ENCODE measurements around the gene ITGAL. TPM values are rescaled to one million over a fixed set of nuclear protein-coding genes. Genes with fewer than 3 reads are reported as not detected.

The ITGAL gene
- total RNA-seq, 1 donor from 2014 or later: not detected

DNA sequence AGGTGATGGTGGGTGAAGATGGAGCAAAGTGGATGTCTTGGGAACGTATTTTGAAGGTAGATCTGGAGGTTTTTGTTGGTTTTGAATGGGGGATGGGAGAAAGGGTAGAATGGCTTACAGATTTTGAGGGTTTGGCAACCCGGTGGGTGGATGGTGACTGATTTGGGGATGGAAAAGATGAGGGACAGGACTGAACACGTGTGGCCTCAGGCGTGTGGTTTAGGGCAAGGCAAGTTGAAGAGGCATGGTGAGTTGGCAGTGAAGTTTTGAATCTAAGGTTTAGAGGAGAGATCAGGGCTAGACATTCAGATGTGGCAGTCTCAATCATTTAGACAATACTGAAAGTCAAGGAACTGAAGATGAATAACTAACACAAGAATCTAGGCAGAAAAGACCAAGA is 37.7 kb upstream of the ITGAL start:
- TF ChIP-seq, protein P1, sequence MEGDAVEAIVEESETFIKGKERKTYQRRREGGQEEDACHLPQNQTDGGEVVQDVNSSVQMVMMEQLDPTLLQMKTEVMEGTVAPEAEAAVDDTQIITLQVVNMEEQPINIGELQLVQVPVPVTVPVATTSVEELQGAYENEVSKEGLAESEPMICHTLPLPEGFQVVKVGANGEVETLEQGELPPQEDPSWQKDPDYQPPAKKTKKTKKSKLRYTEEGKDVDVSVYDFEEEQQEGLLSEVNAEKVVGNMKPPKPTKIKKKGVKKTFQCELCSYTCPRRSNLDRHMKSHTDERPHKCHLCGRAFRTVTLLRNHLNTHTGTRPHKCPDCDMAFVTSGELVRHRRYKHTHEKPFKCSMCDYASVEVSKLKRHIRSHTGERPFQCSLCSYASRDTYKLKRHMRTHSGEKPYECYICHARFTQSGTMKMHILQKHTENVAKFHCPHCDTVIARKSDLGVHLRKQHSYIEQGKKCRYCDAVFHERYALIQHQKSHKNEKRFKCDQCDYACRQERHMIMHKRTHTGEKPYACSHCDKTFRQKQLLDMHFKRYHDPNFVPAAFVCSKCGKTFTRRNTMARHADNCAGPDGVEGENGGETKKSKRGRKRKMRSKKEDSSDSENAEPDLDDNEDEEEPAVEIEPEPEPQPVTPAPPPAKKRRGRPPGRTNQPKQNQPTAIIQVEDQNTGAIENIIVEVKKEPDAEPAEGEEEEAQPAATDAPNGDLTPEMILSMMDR (IDR thresholded peaks at IDR 0.05; ENCODE audit: partially characterized antibody, unreplicated experiment): no peak
- Mint-ChIP-seq H3K27me3 (ENCODE audit: unreplicated experiment) (peaks cover 9% of the 10 kb centered on the region), H3K27ac (ENCODE audit: unreplicated experiment) (peak overlapping the region; percentile 64), H3K4me1 (ENCODE audit: low read depth, unreplicated experiment) (no peaks in the 10 kb centered on the region), H3K36me3 (ENCODE audit: unreplicated experiment) (peaks cover 4% of the 10 kb centered on the region), H3K4me3 (ENCODE audit: unreplicated experiment) (no peak overlapping the region), H3K9me3 (ENCODE audit: unreplicated experiment) (peaks cover 2% of the 10 kb centered on the region)
- DNase-seq: no peak

DNA sequence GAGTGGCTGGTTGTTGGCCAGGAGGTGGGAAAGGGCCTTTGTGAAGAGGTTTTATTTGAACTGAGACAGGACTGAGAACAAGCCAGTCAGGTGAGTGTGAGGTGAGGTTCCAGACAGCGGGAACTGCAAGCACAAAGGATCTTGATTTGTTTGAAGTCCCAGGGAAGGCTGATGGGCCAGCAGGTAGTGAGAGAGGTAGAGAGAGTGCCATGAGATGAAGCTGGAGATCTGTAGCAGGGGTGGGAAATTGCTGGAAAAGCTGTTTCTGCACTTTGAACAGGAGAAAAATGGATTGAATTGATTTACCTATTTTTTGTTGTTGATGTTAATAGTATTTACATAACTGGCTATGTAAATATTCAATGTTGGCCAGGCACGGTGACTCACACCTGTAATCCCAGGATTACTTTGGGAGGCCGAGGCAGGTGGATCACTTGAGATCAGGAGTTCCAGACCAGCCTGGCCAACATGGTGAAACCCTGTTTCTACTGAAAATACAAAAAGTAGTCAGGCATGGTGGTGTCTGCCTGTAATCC is 35.0 kb upstream of the ITGAL start:
- H3K27ac Mint-ChIP-seq (ENCODE audit: unreplicated experiment): peak overlapping the region; percentile 57
- no peak for DNase-seq
- TF ChIP-seq, protein P1 (IDR thresholded peaks at IDR 0.05; ENCODE audit: partially characterized antibody, unreplicated experiment): no peak
- no peak overlapping the region for H3K4me3 Mint-ChIP-seq (ENCODE audit: unreplicated experiment)
- H3K36me3 Mint-ChIP-seq (ENCODE audit: unreplicated experiment): peaks cover 4% of the 10 kb centered on the region
- H3K4me1 Mint-ChIP-seq (ENCODE audit: low read depth, unreplicated experiment): no peaks in the 10 kb centered on the region
- peaks cover 11% of the 10 kb centered on the region for H3K27me3 Mint-ChIP-seq (ENCODE audit: unreplicated experiment)
- peaks cover 6% of the 10 kb centered on the region for H3K9me3 Mint-ChIP-seq (ENCODE audit: unreplicated experiment)

DNA sequence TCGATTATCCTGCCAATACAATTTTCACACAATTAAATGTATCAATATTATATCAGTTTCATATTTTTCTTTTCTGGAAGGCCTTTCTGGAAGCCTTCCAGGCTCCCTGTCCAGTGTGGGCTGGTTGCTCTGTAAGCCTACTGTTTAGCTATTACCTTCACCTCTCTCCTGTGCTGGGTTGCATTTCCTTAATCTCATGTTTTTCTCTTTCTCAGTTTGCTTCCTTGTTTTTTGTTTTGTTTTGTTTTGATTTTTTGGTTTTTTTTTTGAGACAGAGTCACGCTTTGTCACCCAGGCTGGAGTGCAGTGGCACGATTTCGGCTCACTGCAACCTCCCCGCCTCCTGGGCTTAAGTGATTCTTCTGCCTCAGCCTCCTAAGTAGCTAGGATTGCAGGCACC is 33.7 kb upstream of the ITGAL start:
- peaks cover under 1% of the 10 kb centered on the region for H3K4me1 Mint-ChIP-seq (ENCODE audit: low read depth, unreplicated experiment)
- peaks cover 6% of the 10 kb centered on the region for H3K9me3 Mint-ChIP-seq (ENCODE audit: unreplicated experiment)
- DNase-seq: no peak
- no peak overlapping the region for H3K4me3 Mint-ChIP-seq (ENCODE audit: unreplicated experiment)
- peaks cover 11% of the 10 kb centered on the region for H3K27me3 Mint-ChIP-seq (ENCODE audit: unreplicated experiment)
- H3K27ac Mint-ChIP-seq (ENCODE audit: unreplicated experiment): no peak overlapping the region
- H3K36me3 Mint-ChIP-seq (ENCODE audit: unreplicated experiment): peaks cover 12% of the 10 kb centered on the region
- TF ChIP-seq, protein P1 (IDR thresholded peaks at IDR 0.05; ENCODE audit: partially characterized antibody, unreplicated experiment): no peak

DNA sequence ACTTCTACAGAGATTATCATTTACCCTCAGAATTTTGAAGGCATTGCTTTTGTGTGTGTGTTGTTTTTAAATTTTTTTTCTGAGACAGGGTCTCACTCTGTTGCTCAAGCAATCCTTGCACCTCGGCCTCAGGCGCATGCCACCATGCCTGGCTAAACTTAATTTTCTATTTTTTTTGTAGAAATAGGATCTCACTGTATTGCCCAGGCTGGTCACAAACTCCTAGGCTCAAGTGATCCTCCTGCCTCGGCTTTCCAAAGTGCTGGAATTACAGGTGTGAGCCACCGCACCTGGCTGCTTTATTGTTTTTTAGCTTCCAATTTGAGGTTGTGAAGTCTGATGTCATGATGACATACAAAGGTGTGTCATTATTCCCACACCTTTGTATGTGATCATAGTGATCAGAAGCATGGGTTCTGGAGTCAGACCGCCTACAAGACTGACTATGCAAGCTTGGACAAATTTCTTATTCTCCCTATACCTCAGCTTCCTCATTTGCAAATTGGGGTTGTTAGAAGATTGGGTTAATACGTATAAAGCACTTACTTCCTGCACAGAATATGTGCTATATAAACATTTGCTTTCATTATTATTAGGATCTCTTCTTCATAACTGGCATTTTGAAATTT is 32.7 kb upstream of the ITGAL start:
- DNase-seq: no peak
- Mint-ChIP-seq H3K4me1 (ENCODE audit: low read depth, unreplicated experiment) (peaks cover 7% of the 10 kb centered on the region), H3K9me3 (ENCODE audit: unreplicated experiment) (peaks cover 4% of the 10 kb centered on the region), H3K4me3 (ENCODE audit: unreplicated experiment) (no peak overlapping the region), H3K27me3 (ENCODE audit: unreplicated experiment) (peaks cover 7% of the 10 kb centered on the region), H3K36me3 (ENCODE audit: unreplicated experiment) (peaks cover 12% of the 10 kb centered on the region), H3K27ac (ENCODE audit: unreplicated experiment) (no peak overlapping the region)
- TF ChIP-seq, protein P1 (IDR thresholded peaks at IDR 0.05; ENCODE audit: partially characterized antibody, unreplicated experiment): no peak

DNA sequence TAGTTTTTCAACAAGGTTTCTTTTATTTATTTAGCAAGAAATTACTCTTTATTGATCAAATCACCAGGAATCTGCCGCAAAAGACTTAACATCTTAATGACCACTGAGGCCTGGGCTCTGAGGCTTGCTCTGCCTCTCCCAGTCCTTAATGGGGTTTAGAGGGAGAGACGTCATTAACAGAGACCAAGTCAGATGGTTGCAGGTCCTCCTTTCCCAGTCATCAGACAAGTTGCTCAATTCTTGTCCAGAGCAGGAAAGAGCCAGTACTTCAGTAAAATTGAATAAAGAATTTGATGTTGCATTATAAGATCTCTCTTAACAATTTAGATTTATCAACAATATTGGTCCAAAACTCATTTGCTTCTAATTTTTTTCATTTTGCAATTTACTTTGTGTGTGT is 28.9 kb upstream of the ITGAL start:
- H3K9me3 Mint-ChIP-seq (ENCODE audit: unreplicated experiment): peaks cover 8% of the 10 kb centered on the region
- H3K36me3 Mint-ChIP-seq (ENCODE audit: unreplicated experiment): peaks cover 12% of the 10 kb centered on the region
- H3K4me3 Mint-ChIP-seq (ENCODE audit: unreplicated experiment): peak overlapping the region; percentile 94
- H3K4me1 Mint-ChIP-seq (ENCODE audit: low read depth, unreplicated experiment): peaks cover 14% of the 10 kb centered on the region
- peaks cover 8% of the 10 kb centered on the region for H3K27me3 Mint-ChIP-seq (ENCODE audit: unreplicated experiment)
- no peak for DNase-seq
- TF ChIP-seq, protein P1 (IDR thresholded peaks at IDR 0.05; ENCODE audit: partially characterized antibody, unreplicated experiment): no peak
- H3K27ac Mint-ChIP-seq (ENCODE audit: unreplicated experiment): no peak overlapping the region
